Inflammatory macrophage treated with lipopolysaccharide for 4 hours (primary cell): ENCODE measurements around the gene DOHH.
A peak's percentile ranks its signal among the peaks of the same experiment; 100 is the strongest.

Experiments
- DNase-seq: peaks from one replicate; pipeline ENCODE4 v3.0.0-alpha.2; 2020

Gene DOHH

GRCh38 chr19:3476830-3477229, 23.6 kb downstream of the DOHH start:
- DNase-seq: no peak

GRCh38 chr19:3475449-3475848, 25.0 kb downstream of the DOHH start:
- no peak for DNase-seq

- no peak for DNase-seq
Observed at GRCh38 chr19:3474614-3475013, 25.9 kb downstream of the DOHH start.

- DNase-seq: no peak
Observed at GRCh38 chr19:3474010-3474409, 26.5 kb downstream of the DOHH start.

GRCh38 chr19:3471954-3472655, 28.4 kb downstream of the DOHH start:
- no peak for DNase-seq

GRCh38 chr19:3470500-3471128, 29.9 kb downstream of the DOHH start:
- no peak for DNase-seq

- DNase-seq: no peak
Observed at GRCh38 chr19:3469638-3470499, 30.6 kb downstream of the DOHH start.

GRCh38 chr19:3468211-3468610, 32.3 kb downstream of the DOHH start:
- DNase-seq: no peak

- DNase-seq: no peak
Observed at GRCh38 chr19:3467437-3468198, 32.9 kb downstream of the DOHH start.

GRCh38 chr19:3466635-3467034, 33.8 kb downstream of the DOHH start:
- no peak for DNase-seq

GRCh38 chr19:3465552-3465951, 34.9 kb downstream of the DOHH start:
- DNase-seq: no peak

- peak; percentile 27 for DNase-seq
Observed at GRCh38 chr19:3464587-3465235, 35.8 kb downstream of the DOHH start.

- no peak for DNase-seq
Observed at GRCh38 chr19:3463714-3464586, 36.5 kb downstream of the DOHH start.

- no peak for DNase-seq
Observed at GRCh38 chr19:3462991-3463713, 37.3 kb downstream of the DOHH start.

- no peak for DNase-seq
Observed at GRCh38 chr19:3459965-3460582, 40.4 kb downstream of the DOHH start.

GRCh38 chr19:3459089-3459881, 41.2 kb downstream of the DOHH start:
- peak; percentile 48 for DNase-seq

- DNase-seq: no peak
Observed at GRCh38 chr19:3458229-3459088, 42.0 kb downstream of the DOHH start.

- DNase-seq: no peak
Observed at GRCh38 chr19:3457528-3458228, 42.8 kb downstream of the DOHH start.
